GM18870 (cell line): ENCODE data around the gene MBD6.
"Not testable (repeated sequence)": the region's sequence is repeated elsewhere in the genome, so short reads cannot be mapped to it uniquely, and the experiment has no call there.

ENCODE experiments used
- ATAC-seq: cut with Tn5 transposase; IDR thresholded peaks from one replicate; pipeline ENCODE4 v1.9.1; 2021; ENCODE audit warnings: moderate library complexity; ENCODE audit not compliant: unreplicated experiment

MBD6 gene

GRCh38 chr12:57488402-57489156 lies 34.0 kb upstream of the MBD6 start:
- no peak for ATAC-seq

- ATAC-seq, result no peak
Observed at GRCh38 chr12:57489157-57489641, 33.4 kb upstream of the MBD6 start.

GRCh38 chr12:57490126-57490525 lies 32.5 kb upstream of the MBD6 start:
- no peak for ATAC-seq

GRCh38 chr12:57491393-57492280 lies 31.0 kb upstream of the MBD6 start:
- no peak for ATAC-seq

- not testable (repeated sequence) for ATAC-seq
Observed at GRCh38 chr12:57495051-57495701, 27.4 kb upstream of the MBD6 start.

- ATAC-seq, result no peak
Observed at GRCh38 chr12:57496822-57497221, 25.8 kb upstream of the MBD6 start.

- ATAC-seq, result no peak
Observed at GRCh38 chr12:57497223-57498131, 25.1 kb upstream of the MBD6 start.

GRCh38 chr12:57498132-57498502 lies 24.5 kb upstream of the MBD6 start:
- no peak for ATAC-seq

- no peak for ATAC-seq
Observed at GRCh38 chr12:57498571-57498970, 24.1 kb upstream of the MBD6 start.

GRCh38 chr12:57500213-57500612 lies 22.4 kb upstream of the MBD6 start:
- ATAC-seq, result no peak

- ATAC-seq, result not testable (repeated sequence)
Observed at GRCh38 chr12:57502311-57502969, 20.2 kb upstream of the MBD6 start.

- not testable (repeated sequence) for ATAC-seq
Observed at GRCh38 chr12:57506541-57506940, 16.1 kb upstream of the MBD6 start.

GRCh38 chr12:57507796-57508195 lies 14.8 kb upstream of the MBD6 start:
- ATAC-seq, result not testable (repeated sequence)

- ATAC-seq, result no peak
Observed at GRCh38 chr12:57511161-57511560, 11.5 kb upstream of the MBD6 start.

- no peak for ATAC-seq
Observed at GRCh38 chr12:57511588-57512325, 10.9 kb upstream of the MBD6 start.

GRCh38 chr12:57512665-57513064 lies 10.0 kb upstream of the MBD6 start:
- ATAC-seq, result no peak

- no peak for ATAC-seq
Observed at GRCh38 chr12:57513266-57513665, 9.4 kb upstream of the MBD6 start.

- ATAC-seq, result not testable (repeated sequence)
Observed at GRCh38 chr12:57513677-57514076, 8.9 kb upstream of the MBD6 start.

- ATAC-seq, result not testable (repeated sequence)
Observed at GRCh38 chr12:57514246-57514645, 8.4 kb upstream of the MBD6 start.
